Measurements from ENCODE around the gene MXD4.

- TF ChIP-seq E2F4 (CRISPR knock-in tag; IDR thresholded peaks at IDR 0.05; ENCODE audit: borderline replicate concordance, low read depth) (no peak), CTCF (IDR thresholded peaks at IDR 0.05) (no peak), NFE2L1 (CRISPR knock-in tag; IDR thresholded peaks at IDR 0.05) (no peak), ZNF317 (CRISPR knock-in tag; IDR thresholded peaks at IDR 0.05; ENCODE audit: borderline replicate concordance, low read depth) (no peak), USF2 (CRISPR knock-in tag; IDR thresholded peaks at IDR 0.05) (no peak)
Observed at GRCh38 chr4:2272828-2273120, 10.9 kb upstream of the MXD4 start.

Measured in WTC11 (cell line).